GM20000 (cell line): Measurements from ENCODE around the gene NAPEPLD.
"Not testable (repeated sequence)": the region's sequence is repeated elsewhere in the genome, so short reads cannot be mapped to it uniquely, and the experiment has no call there.

Source experiments
- DNase-seq: peaks from one replicate; pipeline ENCODE4 v3.0.0; 2012; ENCODE audit warnings: low spot score
- TF ChIP-seq, protein P1 (sequence below): IDR thresholded peaks from 2 replicates; pipeline ENCODE4 v1.5.1; 2012; ENCODE audit warnings: mild to moderate bottlenecking, control low read depth; ENCODE audit errors: extremely low read depth, missing control alignments

NAPEPLD gene

DNA sequence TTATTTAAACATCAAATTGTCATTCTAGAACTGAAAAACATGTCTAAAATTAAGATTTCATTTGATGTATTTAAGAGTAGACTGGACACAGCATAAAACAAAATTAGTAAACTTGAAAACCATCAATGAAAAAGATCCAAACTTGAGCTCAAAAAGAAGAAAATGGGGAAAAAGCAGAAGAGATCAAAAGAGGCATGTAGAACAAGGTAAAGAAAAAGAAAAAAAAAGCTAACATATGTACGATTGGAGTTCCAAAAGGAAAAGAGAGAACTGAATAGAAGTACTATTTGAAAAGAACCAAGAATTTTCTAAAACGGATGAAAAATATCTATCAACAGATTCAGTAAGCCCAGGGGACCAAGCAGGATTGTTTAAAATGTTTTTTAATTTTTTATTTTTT is 77.9 kb downstream of the NAPEPLD start:
- TF ChIP-seq, protein P1, sequence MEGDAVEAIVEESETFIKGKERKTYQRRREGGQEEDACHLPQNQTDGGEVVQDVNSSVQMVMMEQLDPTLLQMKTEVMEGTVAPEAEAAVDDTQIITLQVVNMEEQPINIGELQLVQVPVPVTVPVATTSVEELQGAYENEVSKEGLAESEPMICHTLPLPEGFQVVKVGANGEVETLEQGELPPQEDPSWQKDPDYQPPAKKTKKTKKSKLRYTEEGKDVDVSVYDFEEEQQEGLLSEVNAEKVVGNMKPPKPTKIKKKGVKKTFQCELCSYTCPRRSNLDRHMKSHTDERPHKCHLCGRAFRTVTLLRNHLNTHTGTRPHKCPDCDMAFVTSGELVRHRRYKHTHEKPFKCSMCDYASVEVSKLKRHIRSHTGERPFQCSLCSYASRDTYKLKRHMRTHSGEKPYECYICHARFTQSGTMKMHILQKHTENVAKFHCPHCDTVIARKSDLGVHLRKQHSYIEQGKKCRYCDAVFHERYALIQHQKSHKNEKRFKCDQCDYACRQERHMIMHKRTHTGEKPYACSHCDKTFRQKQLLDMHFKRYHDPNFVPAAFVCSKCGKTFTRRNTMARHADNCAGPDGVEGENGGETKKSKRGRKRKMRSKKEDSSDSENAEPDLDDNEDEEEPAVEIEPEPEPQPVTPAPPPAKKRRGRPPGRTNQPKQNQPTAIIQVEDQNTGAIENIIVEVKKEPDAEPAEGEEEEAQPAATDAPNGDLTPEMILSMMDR: no peak
- DNase-seq: no peak

DNA sequence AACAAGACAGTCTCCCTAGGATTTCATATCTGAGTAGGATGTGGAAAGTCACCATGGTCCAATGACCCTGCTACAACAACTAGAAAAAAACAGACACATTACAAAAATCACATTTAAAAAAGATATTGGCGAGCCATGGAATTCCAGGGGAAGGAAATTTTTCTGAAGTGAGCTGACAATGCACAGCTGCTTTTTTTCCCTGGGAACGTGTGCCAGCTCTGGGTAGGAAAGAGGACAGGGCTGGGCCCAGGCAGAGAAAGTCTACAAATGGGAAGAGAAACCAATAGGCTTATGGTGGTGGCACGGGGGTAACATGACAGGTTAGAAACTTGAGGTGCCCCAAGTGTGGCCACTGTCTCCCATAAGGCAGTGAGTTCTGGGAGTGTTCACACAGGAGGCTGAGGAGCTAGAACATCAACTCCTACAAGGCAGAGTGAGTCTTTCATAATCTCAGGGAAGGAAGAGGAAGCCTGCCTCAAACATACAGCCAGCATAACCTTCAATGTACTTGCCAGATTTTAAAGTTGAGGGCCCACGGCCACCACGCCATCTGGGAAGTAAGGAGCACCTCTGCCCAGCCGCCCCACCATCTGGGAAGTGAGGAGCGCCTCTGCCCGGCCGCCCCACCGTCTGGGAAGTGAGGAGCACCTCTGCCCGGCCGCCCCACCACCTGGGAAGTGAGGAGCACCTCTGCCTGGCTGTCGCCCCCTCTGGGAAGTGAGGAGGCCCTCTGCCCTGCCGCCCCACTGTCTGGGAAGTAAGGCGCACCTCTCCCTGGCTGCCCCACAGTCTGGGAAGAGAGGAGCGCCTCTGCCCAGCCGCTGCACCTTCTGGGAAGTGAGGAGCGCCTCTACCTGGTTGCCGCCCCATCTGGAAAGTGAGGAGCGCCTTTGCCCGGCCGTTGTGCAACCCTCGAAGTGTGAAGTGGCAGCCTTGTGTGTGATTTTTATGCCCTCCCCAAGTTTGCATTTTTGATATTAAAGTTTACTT is 80.2 kb downstream of the NAPEPLD start:
- TF ChIP-seq, protein P1: no peak
- DNase-seq: no peak

DNA sequence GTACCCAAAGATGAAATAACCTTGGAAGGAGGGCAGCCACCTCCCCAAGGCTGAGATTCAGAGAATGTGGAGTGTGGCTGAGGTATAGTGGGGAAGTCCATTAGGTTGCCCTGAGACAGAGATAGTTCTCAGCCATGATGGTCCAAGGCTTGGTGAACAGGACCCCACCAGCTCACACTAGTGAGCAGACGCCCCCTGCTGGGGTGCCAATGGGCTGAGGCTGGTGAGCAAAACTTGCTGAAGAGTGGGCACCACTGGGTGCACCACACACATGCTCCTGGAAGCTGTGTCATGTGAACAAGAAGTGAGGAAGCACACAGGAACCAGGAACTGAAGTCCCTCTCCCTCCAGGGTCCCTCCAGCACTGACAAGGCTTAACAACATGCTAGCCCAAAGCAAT is 83.2 kb downstream of the NAPEPLD start:
- DNase-seq: peak; percentile 32
- TF ChIP-seq, protein P1: peak; percentile 32

DNA sequence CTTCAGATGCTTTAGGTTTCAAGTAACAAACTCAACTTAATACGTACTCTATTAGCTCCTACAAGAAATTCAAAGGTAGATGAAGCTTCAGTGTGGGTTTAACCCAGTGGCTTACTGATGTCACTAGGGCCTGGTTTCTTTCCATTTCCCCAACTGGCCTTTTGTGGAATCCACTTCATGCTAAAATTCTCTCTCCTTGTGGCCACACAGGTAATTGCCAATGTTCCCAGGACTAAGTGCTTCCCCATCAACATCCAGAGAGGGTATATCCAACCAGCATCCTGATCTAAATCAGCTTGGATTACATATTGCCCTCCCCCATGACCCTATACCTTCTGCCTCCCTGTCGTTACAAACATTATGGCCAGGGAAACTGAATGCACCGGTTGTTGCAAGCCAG is 85.0 kb downstream of the NAPEPLD start:
- DNase-seq: no peak
- TF ChIP-seq, protein P1: no peak

DNA sequence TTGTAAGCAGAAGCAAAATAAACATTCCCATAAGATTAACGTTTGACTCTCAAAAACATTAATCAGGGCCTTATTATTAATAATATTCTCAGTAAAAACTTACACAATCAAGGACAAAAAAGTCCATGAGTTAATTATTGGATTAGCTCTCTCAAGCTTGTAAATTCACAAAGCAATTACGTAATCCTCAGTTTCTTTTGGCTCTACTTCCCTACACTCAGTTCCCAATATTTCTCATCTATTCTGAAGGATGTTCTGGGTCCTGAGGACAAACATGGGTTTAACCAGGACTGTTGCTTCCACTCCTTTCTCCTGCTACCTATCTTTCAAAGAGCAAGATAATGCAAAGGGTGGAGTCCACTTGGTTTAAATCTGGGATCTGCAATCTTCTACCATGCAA is 89.4 kb downstream of the NAPEPLD start:
- no peak for DNase-seq
- TF ChIP-seq, protein P1: no peak

DNA sequence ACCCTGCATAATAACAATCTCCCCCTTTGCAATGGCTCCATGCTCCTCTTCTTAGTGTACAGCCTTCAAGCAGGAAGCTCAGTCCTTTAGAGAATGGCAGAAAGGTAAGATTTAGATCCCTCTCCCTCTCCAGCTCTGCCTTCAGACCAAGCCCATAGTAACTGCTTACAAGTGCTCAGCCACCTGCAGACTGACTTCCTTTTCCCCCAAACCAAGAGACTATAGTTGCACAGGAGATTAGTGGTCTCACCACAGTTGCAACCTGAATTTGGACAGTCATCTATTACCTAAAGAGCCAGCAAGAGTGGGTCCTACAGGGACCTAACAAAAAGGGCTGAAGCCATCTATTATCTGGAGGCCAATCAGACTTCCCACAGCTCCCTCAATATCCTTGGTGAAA is 90.8 kb downstream of the NAPEPLD start:
- DNase-seq: no peak
- TF ChIP-seq, protein P1: no peak

DNA sequence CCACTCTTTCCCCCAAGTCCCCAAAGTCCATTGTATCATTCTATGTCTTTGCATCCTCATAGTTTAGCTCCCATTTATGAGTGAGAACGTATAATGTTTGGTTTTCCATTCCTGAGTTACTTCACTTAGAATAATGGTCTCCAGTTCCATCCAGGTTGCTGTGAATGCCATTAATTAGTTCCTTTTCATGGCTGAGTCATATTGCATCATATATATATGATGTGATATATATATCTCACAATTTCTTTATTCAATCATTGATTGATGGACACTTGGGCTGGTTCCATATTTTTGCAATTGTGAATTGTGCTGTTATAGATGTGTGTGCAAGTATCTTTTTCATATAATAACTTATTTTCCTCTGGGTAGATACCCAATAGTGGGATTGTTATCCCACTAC is 92.9 kb downstream of the NAPEPLD start:
- not testable (repeated sequence) for DNase-seq

DNA sequence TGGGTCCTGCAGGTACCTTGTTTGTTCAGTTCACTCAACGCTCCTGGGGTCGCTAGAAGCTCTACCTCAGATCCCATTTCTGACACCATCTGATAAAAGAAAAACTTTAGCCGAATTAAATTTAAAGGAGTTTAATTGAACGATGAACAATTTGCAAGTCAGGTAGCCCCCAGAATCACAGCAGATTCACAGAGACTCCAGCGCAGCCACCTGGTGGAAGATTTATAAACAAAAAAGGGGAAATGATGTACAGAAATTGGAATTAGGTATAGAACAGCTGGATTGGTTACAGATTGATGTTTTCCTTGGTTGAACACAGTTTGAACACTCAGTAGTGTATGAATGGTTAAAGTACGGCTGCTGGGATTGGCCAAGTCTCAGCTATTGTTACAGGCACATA is 97.4 kb downstream of the NAPEPLD start:
- no peak for DNase-seq
- TF ChIP-seq, protein P1: no peak
